Neuron (in vitro differentiated cells): ENCODE data around the gene GPAT3.
A peak's percentile ranks its signal among the peaks of the same experiment; 100 is the strongest.

Experiments used
- H2AFZ ChIP-seq: one replicate; pipeline ENCODE4 v1.6.1; 2013; ENCODE audit warnings: low read depth, mild to moderate bottlenecking, inconsistent platforms, low read length, moderate library complexity
- H3K27me3 ChIP-seq: one replicate; pipeline ENCODE4 v1.6.1; 2013; ENCODE audit warnings: low read length; ENCODE audit not compliant: insufficient read depth
- H3K36me3 ChIP-seq: one replicate; pipeline ENCODE4 v1.6.1; 2013; ENCODE audit warnings: low read length; ENCODE audit not compliant: insufficient read depth
- H3K4me1 ChIP-seq: one replicate; pipeline ENCODE4 v1.6.1; 2013; ENCODE audit warnings: low read length; ENCODE audit not compliant: insufficient read depth
- H3K4me3 ChIP-seq: 2 replicates; pipeline ENCODE4 v1.5.1; 2013; ENCODE audit warnings: mild to moderate bottlenecking, low read length, moderate library complexity
- H3K9me3 ChIP-seq: one replicate; pipeline ENCODE4 v1.6.1; 2013; ENCODE audit warnings: low read length

GPAT3 gene

GRCh38 chr4:83516042-83516772, 19.7 kb upstream of the GPAT3 start:
- Histone ChIP-seq H3K27me3 (no peaks in the 10 kb centered on the region), H3K4me3 (no peak overlapping the region), H3K36me3 (no peaks in the 10 kb centered on the region), H2AFZ (no peak overlapping the region), H3K9me3 (no peaks in the 10 kb centered on the region), H3K4me1 (no peaks in the 10 kb centered on the region)

GRCh38 chr4:83522239-83522638, 13.7 kb upstream of the GPAT3 start:
- Histone ChIP-seq H3K4me3 (no peak overlapping the region), H2AFZ (no peak overlapping the region), H3K27me3 (no peaks in the 10 kb centered on the region), H3K36me3 (no peaks in the 10 kb centered on the region), H3K4me1 (no peaks in the 10 kb centered on the region), H3K9me3 (peaks cover 3% of the 10 kb centered on the region)

GRCh38 chr4:83527671-83528070, 8.2 kb upstream of the GPAT3 start:
- Histone ChIP-seq H2AFZ (no peak overlapping the region), H3K4me3 (no peak overlapping the region), H3K4me1 (no peaks in the 10 kb centered on the region), H3K36me3 (no peaks in the 10 kb centered on the region), H3K9me3 (peaks cover 3% of the 10 kb centered on the region), H3K27me3 (no peaks in the 10 kb centered on the region)

- Histone ChIP-seq H3K36me3 (no peaks in the 10 kb centered on the region), H3K27me3 (peaks cover 60% of the 10 kb centered on the region), H2AFZ (peak overlapping the region; percentile 17), H3K4me1 (peaks cover 16% of the 10 kb centered on the region), H3K4me3 (peak overlapping the region; percentile 35), H3K9me3 (no peaks in the 10 kb centered on the region)
Measured at GRCh38 chr4:83536362-83537272, 709 bp downstream of the GPAT3 start.

GRCh38 chr4:83542225-83542624, 6.3 kb downstream of the GPAT3 start:
- Histone ChIP-seq H2AFZ (no peak overlapping the region), H3K27me3 (peaks cover 27% of the 10 kb centered on the region), H3K9me3 (no peaks in the 10 kb centered on the region), H3K4me3 (no peak overlapping the region), H3K36me3 (no peaks in the 10 kb centered on the region), H3K4me1 (no peaks in the 10 kb centered on the region)

GRCh38 chr4:83546786-83547185, 10.9 kb downstream of the GPAT3 start:
- Histone ChIP-seq H3K4me1 (peaks cover 1% of the 10 kb centered on the region), H3K36me3 (no peaks in the 10 kb centered on the region), H3K9me3 (no peaks in the 10 kb centered on the region), H3K4me3 (no peak overlapping the region), H3K27me3 (peaks cover 3% of the 10 kb centered on the region), H2AFZ (no peak overlapping the region)

GRCh38 chr4:83548151-83548905, 12.4 kb downstream of the GPAT3 start:
- Histone ChIP-seq H3K4me1 (peaks cover 1% of the 10 kb centered on the region), H3K36me3 (no peaks in the 10 kb centered on the region), H3K4me3 (no peak overlapping the region), H3K27me3 (peaks cover 3% of the 10 kb centered on the region), H2AFZ (no peak overlapping the region), H3K9me3 (no peaks in the 10 kb centered on the region)

- H2AFZ ChIP-seq: no peak overlapping the region
- no peaks in the 10 kb centered on the region for H3K27me3 ChIP-seq
- H3K4me1 ChIP-seq: peaks cover 1% of the 10 kb centered on the region
- H3K36me3 ChIP-seq: no peaks in the 10 kb centered on the region
- no peaks in the 10 kb centered on the region for H3K9me3 ChIP-seq
- no peak overlapping the region for H3K4me3 ChIP-seq
Measured at GRCh38 chr4:83552083-83552482, 16.2 kb downstream of the GPAT3 start.

GRCh38 chr4:83552924-83553323, 17.0 kb downstream of the GPAT3 start:
- H3K36me3 ChIP-seq: no peaks in the 10 kb centered on the region
- no peak overlapping the region for H3K4me3 ChIP-seq
- peaks cover 1% of the 10 kb centered on the region for H3K4me1 ChIP-seq
- no peaks in the 10 kb centered on the region for H3K27me3 ChIP-seq
- no peak overlapping the region for H2AFZ ChIP-seq
- no peaks in the 10 kb centered on the region for H3K9me3 ChIP-seq

GRCh38 chr4:83556006-83556707, 20.2 kb downstream of the GPAT3 start:
- Histone ChIP-seq H3K27me3 (no peaks in the 10 kb centered on the region), H2AFZ (no peak overlapping the region), H3K9me3 (no peaks in the 10 kb centered on the region), H3K4me3 (no peak overlapping the region), H3K36me3 (no peaks in the 10 kb centered on the region), H3K4me1 (no peaks in the 10 kb centered on the region)

- no peak overlapping the region for H3K4me3 ChIP-seq
- no peaks in the 10 kb centered on the region for H3K9me3 ChIP-seq
- H3K4me1 ChIP-seq: no peaks in the 10 kb centered on the region
- H3K36me3 ChIP-seq: no peaks in the 10 kb centered on the region
- no peaks in the 10 kb centered on the region for H3K27me3 ChIP-seq
- no peak overlapping the region for H2AFZ ChIP-seq
Measured at GRCh38 chr4:83556816-83557215, 20.9 kb downstream of the GPAT3 start.

GRCh38 chr4:83558059-83558653, 22.2 kb downstream of the GPAT3 start:
- H3K27me3 ChIP-seq: no peaks in the 10 kb centered on the region
- no peaks in the 10 kb centered on the region for H3K9me3 ChIP-seq
- H3K36me3 ChIP-seq: no peaks in the 10 kb centered on the region
- H2AFZ ChIP-seq: no peak overlapping the region
- no peaks in the 10 kb centered on the region for H3K4me1 ChIP-seq
- no peak overlapping the region for H3K4me3 ChIP-seq
